HEK293 (cell line): ENCODE measurements around the gene LILRB2.
A peak's percentile ranks its signal among the peaks of the same experiment; 100 is the strongest.
"Not testable (repeated sequence)": the region's sequence is repeated elsewhere in the genome, so short reads cannot be mapped to it uniquely, and the experiment has no call there.

Experiments
- CTCF ChIA-PET: fragments of 350-600 bp; formaldehyde crosslinking; extraction: SDS; loops from one replicate; lab custom pipeline; 2021; ENCODE audit warnings: antibody characterized with exemption; lab: Yijun Ruan, JAX
- POLR2A ChIA-PET: fragments of 300-600 bp; formaldehyde crosslinking; extraction: SDS; loops from one replicate; lab custom pipeline; 2020; ENCODE audit warnings: antibody characterized with exemption, inconsistent platforms; lab: Yijun Ruan, JAX
- H3K27ac ChIP-seq: fragments of 200-500 bp; sonication (Bioruptor generic); 2 replicates; pipeline ENCODE4 v1.5.1; 2014; ENCODE audit warnings: low read depth, low read length, control low read depth, inconsistent platforms; ENCODE audit errors: extremely low read depth
- H3K36me3 ChIP-seq, 2 experiments: fragments of 200-500 bp in 1 of 2; sonication (Bioruptor generic) in 1 of 2; 1 replicate in 1 of 2; 2 replicates in 1 of 2; pipeline ENCODE4 v1.5.1; 2014 to 2017; ENCODE audit warnings: inconsistent platforms in 2 of 2, low read length in 2 of 2; ENCODE audit not compliant: control insufficient read depth in 2 of 2, insufficient read depth in 1 of 2
- H3K4me1 ChIP-seq: fragments of 200-500 bp; sonication (Bioruptor generic); 2 replicates; pipeline ENCODE4 v1.5.1; 2014; ENCODE audit warnings: mild to moderate bottlenecking, low read length, inconsistent platforms; ENCODE audit not compliant: control insufficient read depth, insufficient read depth
- H3K4me3 ChIP-seq: 2 replicates; pipeline ENCODE4 v1.5.1; 2011; ENCODE audit warnings: low read depth, mild to moderate bottlenecking, control low read depth, low read length, moderate library complexity
- H3K9me3 ChIP-seq: fragments of 200-500 bp; sonication (Bioruptor generic); 2 replicates; pipeline ENCODE4 v1.5.1; 2014; ENCODE audit warnings: low read depth, low read length, inconsistent platforms; ENCODE audit not compliant: control insufficient read depth, insufficient read depth
- KLF1 ChIP-seq: fragments of 450-650 bp; formaldehyde crosslinking; IDR thresholded peaks from 2 replicates; pipeline ENCODE4 v1.5.1; 2016; ENCODE audit warnings: missing biosample characterization, missing genetic modification characterization
- ZNF169 ChIP-seq: fragments of 450-650 bp; formaldehyde crosslinking; IDR thresholded peaks from 2 replicates; pipeline ENCODE4 v1.5.1; 2016; ENCODE audit warnings: missing biosample characterization, missing genetic modification characterization
- ZNF223 ChIP-seq: fragments of 450-650 bp; formaldehyde crosslinking; IDR thresholded peaks from 2 replicates; pipeline ENCODE4 v1.5.1; 2016; ENCODE audit warnings: missing biosample characterization, missing genetic modification characterization
- ZNF585B ChIP-seq: fragments of 450-650 bp; formaldehyde crosslinking; IDR thresholded peaks from 2 replicates; pipeline ENCODE4 v1.5.1; 2016; ENCODE audit warnings: missing biosample characterization, missing genetic modification characterization
- TF ChIP-seq, protein P1 (sequence below): fragments of 450-650 bp; formaldehyde crosslinking; IDR thresholded peaks from 2 replicates; pipeline ENCODE4 v1.5.1; 2016; ENCODE audit warnings: missing biosample characterization, missing genetic modification characterization
- TF ChIP-seq, protein P2 (sequence below): fragments of 450-650 bp; formaldehyde crosslinking; IDR thresholded peaks from 2 replicates; pipeline ENCODE4 v1.5.1; 2016; ENCODE audit warnings: missing biosample characterization, missing genetic modification characterization, low read depth

The LILRB2 gene

DNA sequence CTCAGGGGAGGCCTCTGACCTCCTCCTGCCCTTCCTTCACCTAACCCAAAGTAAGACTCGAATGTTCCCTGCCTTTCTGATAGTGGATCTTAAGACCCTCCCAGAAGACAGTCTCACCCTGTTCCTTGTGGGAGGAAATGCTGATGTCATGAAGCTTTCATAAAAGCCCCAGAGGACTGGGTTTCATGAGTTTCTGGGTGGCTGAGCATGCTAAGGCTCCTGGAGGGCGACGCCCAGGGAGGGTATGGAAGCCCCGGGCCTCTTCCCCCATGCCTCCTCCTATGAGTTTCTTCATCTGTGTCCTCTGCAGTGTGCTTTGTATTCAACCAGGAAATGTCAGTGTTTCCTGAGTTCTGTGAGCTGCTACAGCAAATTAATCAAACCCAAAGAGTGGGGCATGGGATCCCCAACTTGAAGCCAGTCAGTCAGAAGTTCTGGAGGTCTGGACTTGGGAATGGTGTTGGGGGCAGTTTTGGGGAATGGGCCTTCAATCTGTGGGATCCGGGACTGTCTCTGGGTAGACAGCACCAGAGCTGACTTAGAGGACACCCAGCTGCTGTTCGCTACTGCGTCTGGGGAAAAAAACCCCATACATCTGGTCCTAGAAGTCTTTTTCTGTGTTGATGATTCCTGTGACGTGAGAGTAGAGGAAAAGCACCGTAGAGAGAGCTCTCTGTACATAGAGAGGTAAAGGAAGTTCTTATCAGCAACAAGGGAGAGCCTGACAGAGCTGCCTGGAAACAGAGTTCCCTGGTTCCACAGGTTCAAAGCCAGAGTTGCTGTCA lies 2.0 kb upstream of the LILRB2 start:
- Histone ChIP-seq H3K4me3 (no peak overlapping the region), H3K27ac (no peak overlapping the region), H3K4me1 (no peaks in the 10 kb centered on the region), H3K9me3 (no peaks in the 10 kb centered on the region)
- ChIA-PET POLR2A (no interaction called here), CTCF (interaction anchor here (0.5 to 1.6 kb wide), 2 partner anchors 17 to 404 kb away, joined by 4 to 8 read pairs; no protein-coding TSS in a partner anchor)
- 0 out of 2 replicates have a peak, but pooled peaks have one; percentile 26 for TF ChIP-seq KLF1 (tag by site-specific recombination)
- TF ChIP-seq ZNF169 (tag by site-specific recombination) = no peak
- TF ChIP-seq, all 188 proteins: peak for 1
- no peaks in the 10 kb centered on the region for H3K36me3 ChIP-seq

DNA sequence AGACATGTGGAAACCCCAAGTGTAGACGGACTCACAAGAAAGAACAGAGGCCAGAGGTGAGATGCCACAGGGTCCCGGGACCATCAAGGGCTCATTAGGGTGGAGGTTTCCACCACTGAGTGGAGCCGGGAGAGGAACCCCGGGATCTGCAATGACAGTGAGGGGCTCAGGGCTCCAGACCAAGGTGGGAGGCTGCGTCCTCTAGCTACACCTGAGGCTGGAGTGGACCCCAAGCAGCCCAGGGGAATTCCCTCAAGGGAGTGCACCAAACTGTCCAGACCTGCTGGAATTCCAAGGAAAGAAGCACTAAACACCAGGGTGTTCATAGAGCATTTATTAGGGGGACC lies 792 bp upstream of the LILRB2 start:
- CTCF ChIA-PET = not testable (repeated sequence)

DNA sequence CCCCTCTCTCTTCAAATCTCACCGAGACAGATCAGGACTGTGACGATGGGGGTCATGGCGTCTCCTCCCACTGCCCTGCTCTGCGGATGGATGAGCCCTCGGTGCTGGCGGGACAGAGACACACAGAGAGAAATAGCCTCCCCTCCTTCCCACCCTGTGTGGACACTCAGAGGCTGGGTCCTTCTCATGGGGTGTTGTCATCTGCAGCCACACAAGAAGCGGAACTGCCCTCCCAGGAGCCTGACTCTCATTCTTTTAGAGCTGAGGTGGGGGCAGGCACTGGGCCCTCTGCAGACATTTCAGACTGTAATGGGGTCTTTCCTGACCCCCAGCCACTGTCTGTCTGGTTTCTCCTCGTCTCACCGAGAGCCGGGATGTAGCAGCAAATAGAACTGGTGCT lies 469 bp downstream of the LILRB2 start:
- H3K36me3 ChIP-seq, POLR2A ChIA-PET, H3K9me3 ChIP-seq, H3K4me3 ChIP-seq, H3K4me1 ChIP-seq, H3K27ac ChIP-seq: not testable (repeated sequence)
- CTCF ChIA-PET = interaction anchor here (1.3 kb wide), 1 partner anchor 14 kb away, joined by 7 read pairs; no protein-coding TSS in a partner anchor

More for the DNA sequence above, 792 bp upstream of the LILRB2 start:
- H3K9me3 ChIP-seq, POLR2A ChIA-PET, H3K27ac ChIP-seq, H3K4me3 ChIP-seq, H3K4me1 ChIP-seq, H3K36me3 ChIP-seq: not testable (repeated sequence)

DNA sequence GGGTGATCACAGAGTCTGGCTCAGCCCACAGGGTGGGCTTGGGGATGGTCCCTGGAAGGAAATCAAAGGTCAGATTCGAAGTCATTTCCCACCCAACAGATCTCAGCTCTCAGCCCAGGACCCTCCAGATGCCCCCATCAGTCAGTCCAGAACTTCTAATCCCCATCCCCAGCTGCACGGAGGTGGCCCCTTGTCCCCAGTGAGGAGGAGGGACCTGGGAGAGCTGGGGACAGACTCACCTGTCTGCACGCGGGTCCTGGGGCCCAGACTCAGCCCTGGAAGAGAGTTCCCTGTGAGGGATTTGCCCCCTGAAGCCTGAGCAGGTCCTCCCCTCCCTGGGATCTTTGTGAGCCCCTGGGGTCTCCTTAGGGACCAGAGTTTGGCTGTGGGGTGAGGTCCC lies 885 bp downstream of the LILRB2 start:
- POLR2A ChIA-PET, H3K36me3 ChIP-seq, H3K4me3 ChIP-seq, H3K27ac ChIP-seq, H3K9me3 ChIP-seq, H3K4me1 ChIP-seq: not testable (repeated sequence)
- CTCF ChIA-PET = interaction anchor here (1.3 kb wide), 1 partner anchor 14 kb away, joined by 7 read pairs; no protein-coding TSS in a partner anchor

DNA sequence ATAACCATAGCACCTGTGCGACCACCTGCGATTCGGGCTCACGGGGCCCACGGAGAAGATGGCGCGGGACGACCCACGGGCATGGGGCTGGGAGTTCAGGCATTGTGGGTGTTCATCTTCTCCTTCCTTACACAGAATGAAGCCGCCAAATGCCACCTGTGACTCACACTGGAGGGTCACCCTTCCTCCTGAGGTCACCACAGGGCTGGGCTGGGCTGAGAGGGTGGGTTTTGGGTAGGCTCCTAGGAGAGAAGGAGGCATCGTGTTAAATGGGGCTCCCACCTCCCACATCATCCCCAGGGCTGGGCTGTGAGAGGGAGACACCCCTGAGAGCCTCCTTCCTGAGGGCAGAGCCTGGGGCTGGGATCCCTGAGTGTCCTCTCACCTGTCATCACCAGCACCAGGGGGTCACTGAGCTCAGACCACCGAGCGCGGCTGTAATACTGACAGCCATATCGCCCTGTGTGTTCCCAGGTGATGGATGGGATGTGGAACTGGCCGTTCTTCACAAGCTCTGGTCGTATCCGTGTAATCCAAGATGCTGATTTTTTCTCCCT lies 1.4 kb downstream of the LILRB2 start:
- POLR2A ChIA-PET = no interaction called here
- no peak overlapping the region for H3K27ac ChIP-seq
- H3K4me3 ChIP-seq = no peak overlapping the region
- CTCF ChIA-PET = interaction anchor here (1.3 kb wide), 1 partner anchor 14 kb away, joined by 7 read pairs; no protein-coding TSS in a partner anchor
- TF ChIP-seq, protein P1, sequence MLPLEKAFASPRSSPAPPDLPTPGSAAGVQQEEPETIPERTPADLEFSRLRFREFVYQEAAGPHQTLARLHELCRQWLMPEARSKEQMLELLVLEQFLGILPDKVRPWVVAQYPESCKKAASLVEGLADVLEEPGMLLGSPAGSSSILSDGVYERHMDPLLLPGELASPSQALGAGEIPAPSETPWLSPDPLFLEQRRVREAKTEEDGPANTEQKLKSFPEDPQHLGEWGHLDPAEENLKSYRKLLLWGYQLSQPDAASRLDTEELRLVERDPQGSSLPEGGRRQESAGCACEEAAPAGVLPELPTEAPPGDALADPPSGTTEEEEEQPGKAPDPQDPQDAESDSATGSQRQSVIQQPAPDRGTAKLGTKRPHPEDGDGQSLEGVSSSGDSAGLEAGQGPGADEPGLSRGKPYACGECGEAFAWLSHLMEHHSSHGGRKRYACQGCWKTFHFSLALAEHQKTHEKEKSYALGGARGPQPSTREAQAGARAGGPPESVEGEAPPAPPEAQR (tag by site-specific recombination) = no peak
- TF ChIP-seq ZNF223 (no peak), ZNF585B (tag by site-specific recombination) (no peak)
- TF ChIP-seq, protein P2, sequence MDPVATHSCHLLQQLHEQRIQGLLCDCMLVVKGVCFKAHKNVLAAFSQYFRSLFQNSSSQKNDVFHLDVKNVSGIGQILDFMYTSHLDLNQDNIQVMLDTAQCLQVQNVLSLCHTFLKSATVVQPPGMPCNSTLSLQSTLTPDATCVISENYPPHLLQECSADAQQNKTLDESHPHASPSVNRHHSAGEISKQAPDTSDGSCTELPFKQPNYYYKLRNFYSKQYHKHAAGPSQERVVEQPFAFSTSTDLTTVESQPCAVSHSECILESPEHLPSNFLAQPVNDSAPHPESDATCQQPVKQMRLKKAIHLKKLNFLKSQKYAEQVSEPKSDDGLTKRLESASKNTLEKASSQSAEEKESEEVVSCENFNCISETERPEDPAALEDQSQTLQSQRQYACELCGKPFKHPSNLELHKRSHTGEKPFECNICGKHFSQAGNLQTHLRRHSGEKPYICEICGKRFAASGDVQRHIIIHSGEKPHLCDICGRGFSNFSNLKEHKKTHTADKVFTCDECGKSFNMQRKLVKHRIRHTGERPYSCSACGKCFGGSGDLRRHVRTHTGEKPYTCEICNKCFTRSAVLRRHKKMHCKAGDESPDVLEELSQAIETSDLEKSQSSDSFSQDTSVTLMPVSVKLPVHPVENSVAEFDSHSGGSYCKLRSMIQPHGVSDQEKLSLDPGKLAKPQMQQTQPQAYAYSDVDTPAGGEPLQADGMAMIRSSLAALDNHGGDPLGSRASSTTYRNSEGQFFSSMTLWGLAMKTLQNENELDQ (tag by site-specific recombination) = no peak
- H3K4me1 ChIP-seq = no peaks in the 10 kb centered on the region
- H3K9me3 ChIP-seq = no peaks in the 10 kb centered on the region
- H3K36me3 ChIP-seq = no peaks in the 10 kb centered on the region

DNA sequence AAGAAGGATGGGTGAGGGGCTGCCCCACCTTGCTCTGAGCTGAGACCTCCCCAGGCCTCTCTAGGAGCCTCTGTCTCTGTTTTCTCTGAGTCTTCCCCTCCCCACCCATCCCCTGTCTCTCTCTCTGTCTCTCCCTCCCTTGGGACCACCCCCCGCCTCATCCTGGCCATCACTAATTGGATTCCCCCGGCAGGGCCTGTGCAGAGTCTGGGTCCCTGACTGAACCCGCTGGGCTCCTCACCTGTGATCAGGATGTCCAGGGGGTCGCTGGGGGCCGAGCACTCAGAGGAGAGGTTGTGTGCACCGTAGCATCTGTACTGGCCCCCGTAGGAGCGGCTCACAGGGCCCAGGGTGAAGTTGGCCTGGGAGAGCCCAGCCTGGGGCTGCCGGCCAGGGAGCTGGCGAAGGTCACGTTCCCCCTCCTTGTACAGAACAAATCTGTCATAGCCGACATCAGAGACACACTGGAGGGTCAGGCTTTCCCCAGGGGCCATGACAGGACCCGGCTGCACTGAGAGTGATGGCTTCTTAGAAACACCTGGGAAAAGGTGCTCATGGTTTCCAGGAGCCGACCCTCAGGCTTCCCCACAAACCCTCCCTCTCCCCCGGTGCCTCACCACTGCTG lies 2.2 kb downstream of the LILRB2 start:
- CTCF ChIA-PET = interaction anchor here (4.0 kb wide), 1 partner anchor 13 kb away, joined by 19 read pairs; no protein-coding TSS in a partner anchor
- H3K36me3 ChIP-seq, H3K4me3 ChIP-seq, H3K4me1 ChIP-seq, H3K9me3 ChIP-seq, H3K27ac ChIP-seq: not testable (repeated sequence)
- POLR2A ChIA-PET = interaction anchor here (0.6 kb wide), 1 partner anchor 128 kb away, joined by 3 read pairs; no protein-coding TSS in a partner anchor

DNA sequence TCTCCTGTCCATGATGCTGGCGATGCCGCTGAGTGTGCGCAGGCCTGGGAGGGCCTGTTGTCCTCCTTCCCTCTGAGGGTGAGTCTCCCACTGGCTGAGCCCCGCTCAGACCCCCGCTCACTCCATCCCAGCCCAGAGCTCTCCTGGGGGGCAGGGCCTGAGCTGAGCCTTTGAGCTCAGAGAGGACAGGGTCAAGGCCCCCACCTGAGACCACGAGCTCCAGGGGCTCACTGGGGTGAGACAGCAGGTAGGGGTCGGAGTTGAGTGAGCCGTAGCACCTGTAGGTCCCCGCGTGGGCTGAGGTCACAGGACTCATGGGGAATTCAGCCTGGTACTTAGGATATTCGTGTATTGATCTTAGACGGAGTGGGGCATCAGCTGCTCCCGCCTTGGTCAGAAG lies 2.9 kb downstream of the LILRB2 start:
- not testable (repeated sequence) for H3K4me1 ChIP-seq, H3K4me3 ChIP-seq, H3K9me3 ChIP-seq, H3K36me3 ChIP-seq, H3K27ac ChIP-seq
- ChIA-PET POLR2A (interaction anchor here (0.6 kb wide), 1 partner anchor 77 kb away, joined by 4 read pairs; the partner anchor contains the start of gene RPS9), CTCF (interaction anchor here (4.0 kb wide), 1 partner anchor 12 kb away, joined by 19 read pairs; no protein-coding TSS in a partner anchor)

DNA sequence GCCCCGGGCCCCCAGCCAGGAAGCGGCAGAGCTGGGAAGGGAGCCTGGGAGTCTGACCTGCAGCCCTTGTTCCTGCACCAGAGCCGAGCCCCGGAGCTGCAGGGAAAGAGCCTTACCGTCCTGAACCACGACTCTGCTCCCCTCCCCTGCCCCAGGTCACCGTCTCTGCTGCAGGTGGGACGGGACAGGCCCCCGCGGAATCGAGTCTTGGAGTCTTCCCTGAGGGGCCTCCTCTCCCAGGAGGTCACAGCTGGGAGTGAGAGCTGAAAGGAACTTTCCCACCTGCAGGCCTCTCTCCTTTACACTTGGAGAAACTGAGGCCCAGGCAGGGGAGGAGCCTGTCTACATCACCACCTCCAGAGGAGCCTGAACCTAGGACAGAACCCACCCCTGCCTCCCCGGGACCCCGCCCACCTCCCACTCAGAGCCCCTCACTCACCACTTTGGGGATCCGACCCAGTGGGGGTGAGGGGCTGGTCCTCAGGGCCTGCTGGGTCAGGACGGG lies 3.7 kb downstream of the LILRB2 start:
- CTCF ChIA-PET = interaction anchor here (4.0 kb wide), 1 partner anchor 11 kb away, joined by 19 read pairs; no protein-coding TSS in a partner anchor
- H3K36me3 ChIP-seq, H3K4me3 ChIP-seq, POLR2A ChIA-PET, H3K4me1 ChIP-seq, H3K27ac ChIP-seq, H3K9me3 ChIP-seq: not testable (repeated sequence)
